CD4-positive, alpha-beta T cell treated with Interleukin-21 for 1 hour (primary cell): ENCODE data around the gene GALNT7.
"Not testable (repeated sequence)": the region's sequence is repeated elsewhere in the genome, so short reads cannot be mapped to it uniquely, and the experiment has no call there.

Source experiments
- DNase-seq: peaks from one replicate; pipeline ENCODE4 v3.0.0-alpha.2; 2020

GALNT7 gene

DNA sequence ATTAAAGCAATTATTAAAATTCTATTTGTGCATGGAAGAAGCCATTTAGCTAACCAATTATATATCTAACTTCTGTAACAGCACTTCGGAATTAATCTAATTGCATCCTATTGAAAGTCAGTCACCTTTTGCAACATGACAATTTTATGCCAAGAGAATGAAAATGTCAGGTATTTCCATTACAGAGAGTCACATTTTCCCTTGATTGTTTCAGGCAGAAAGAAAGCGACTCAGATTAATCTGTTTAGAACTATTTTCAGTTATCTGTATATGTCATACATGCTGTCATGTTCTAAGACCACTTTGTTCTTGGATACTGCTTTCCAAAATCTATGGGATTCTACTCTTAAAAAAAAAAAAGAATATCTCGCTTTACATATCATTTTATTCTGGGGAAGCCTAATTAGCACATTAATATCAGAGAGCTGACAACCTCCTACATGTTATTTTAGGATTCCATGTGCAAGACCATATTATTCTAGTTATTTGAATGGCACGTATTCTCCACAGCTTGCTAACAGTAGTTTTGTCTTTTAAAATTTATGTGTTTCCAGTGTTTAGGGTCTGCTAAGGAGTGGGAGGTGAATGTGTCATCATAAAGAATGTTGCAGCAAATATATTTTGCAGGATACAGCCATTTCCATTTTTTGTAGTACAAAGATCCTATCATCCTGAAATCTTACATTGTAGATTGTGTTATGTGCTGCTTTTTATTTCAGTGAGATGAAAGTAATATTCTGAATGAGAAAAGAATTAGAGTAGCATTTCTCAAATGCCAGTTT is 31.7 kb downstream of the GALNT7 start:
- DNase-seq, result no peak

DNA sequence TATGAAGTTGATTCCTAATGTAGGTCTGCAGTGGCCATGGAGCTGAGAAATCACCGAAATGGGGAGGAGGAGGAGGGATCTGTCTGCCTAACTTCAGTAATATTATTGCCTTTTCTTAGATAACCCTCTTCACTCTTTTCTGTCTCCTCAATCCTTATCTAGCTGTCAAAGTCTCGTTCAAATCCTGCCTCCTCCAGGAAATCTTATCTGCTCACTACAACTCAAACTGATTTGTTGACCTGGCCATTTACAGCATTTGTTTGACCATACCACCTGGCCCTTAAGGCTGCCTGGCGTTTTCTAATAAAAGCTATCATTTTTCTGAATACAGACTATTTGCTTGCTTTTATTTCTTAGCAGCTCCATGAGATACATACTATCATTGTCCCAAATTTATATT is 33.8 kb downstream of the GALNT7 start:
- no peak for DNase-seq

DNA sequence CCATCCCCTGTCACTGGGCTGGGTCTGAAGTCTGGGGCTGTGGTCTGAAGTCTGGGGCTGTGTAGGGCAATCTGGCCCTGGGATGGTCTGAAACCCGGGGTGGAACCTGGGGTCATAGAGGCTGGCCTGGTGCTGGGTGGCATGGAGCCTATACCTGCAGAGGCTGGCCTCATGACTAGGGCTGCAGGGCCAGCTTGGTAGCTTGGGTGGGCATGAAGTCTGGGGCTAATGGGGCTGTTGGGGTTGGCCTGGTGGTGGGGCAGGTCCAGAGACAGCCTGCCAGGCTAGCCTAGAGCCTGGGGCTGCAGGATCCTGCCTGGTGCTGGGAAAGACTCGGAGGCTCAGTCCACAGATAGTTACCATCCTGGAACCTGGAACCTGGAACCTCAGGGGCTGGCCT is 37.0 kb downstream of the GALNT7 start:
- no peak for DNase-seq

DNA sequence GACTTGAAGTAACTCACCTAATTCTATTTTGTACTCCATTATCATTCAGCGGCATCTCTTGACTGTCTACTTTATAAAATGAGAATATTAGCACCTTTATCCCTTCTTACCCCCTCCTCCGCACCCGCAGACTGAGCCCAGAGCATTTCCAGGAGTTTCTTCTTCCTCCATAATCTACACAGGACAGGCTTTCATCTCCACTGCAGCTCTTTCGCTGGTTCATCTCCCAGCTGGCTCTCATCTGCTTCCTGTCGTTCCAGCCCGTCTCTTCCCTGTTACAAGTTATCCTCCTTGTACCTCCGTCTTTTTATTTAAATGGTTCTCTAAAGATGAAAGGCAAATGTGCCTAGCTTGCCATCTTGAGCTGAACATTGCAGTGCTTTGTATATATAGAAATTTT is 39.8 kb downstream of the GALNT7 start:
- no peak for DNase-seq

DNA sequence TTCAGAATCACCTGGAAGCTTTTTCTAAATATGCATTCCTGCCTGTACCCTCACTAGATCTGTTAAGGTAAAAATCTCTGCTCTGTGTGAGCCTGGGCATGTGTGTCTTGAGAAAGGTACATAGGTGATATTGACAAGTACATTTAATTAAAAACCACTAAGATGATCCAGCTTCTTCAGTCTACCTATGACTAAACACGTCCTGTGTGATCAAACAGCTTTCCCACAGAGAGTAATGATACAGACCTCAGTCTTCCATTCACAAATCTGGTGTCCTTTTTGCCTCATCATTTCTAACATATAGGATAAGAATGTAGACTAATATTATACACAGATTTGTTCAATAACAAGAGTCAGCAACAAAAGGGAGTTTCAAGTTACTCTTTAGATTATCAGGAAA is 42.6 kb downstream of the GALNT7 start:
- no peak for DNase-seq

DNA sequence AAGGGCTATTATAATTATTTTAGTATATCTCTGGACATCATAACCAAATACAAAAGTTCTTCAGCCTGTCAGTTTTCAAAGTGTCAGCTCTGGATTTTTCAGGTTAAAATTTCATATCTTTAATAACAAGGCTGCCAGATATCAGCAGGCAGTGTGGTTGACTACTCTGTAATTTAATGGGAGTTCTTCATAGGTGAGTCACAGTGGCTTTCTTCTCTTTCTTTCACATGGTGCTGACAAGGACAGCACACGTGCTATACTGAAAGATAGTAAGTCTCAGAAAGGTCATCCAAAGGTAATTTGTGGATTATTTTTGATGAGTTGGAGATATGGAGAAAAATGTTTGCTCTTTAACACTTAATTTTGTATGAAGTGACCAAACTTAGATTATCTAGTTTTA is 43.2 kb downstream of the GALNT7 start:
- no peak for DNase-seq

DNA sequence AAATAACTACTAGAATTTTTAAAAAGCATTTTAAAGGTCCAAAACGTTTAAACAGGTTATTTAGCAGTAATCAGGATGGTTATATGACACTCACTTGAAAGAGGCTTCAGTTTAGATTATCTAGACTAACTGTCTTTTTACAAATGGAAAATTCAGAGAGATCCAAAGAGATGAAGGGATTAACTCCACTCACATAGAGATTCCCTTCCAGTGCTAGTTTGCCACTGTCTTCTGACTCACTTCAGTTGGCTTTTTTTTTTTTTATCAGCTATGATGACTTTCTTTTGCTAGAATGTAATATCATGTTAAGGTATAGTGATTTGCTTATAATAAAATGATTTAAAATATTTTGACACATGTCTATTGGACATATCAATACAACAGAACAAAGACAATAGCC is 43.8 kb downstream of the GALNT7 start:
- no peak for DNase-seq

DNA sequence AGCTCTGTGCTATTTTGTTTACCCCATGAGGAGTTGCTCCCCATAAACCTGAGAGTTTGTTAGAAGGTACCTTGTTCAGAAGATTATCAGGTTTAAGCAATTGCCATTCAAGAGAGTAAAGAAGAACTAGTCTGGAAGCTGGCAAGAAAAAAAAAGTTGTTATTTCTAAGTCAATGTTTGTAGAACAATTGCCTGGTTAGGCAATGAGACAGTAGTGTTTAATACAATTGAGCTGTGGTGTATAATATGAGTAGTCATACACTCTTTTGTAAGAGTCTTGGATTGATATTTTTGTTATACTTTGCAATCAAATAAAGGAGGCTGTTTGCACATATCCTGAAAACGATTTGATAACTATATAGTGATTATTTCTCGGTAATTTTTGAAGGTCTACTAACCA is 44.7 kb downstream of the GALNT7 start:
- no peak for DNase-seq

DNA sequence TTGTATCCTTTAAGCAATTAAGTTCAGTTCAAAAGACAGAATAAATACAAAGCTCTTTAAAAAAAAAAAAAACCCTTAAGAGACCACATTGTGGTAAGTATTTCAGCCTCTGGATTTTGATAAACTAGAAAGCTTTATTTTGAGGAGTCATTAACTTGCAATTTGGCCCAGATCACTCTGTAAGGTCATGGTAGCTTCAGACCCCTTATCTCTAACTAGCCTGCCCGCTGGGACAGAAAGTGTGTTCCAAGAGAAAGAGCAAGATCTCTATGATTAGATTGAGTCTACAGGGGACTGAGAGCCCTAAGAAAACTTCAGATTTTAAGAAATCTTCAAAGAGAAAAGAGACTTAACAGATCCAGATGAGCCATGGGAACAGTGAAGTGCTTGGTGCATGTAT is 45.6 kb downstream of the GALNT7 start:
- no peak for DNase-seq

DNA sequence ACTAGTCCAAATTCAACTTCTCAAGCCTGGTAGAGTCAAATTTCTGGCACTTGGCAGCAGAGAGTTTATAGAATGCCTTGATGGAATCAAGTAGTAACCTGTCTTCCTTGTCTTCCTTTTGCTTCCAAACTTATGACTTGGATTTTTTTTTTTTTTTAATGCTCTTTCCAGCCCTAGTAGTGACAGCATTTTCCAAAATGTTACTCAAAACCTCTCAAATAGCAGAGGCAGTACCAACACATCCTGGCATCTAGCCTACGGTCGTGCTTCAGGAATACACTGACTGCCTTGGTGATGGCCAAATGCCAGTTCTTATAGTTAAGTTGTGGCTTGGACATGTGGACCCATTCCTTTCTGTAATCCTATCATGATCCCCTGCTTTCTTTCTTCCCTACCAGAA is 46.0 kb downstream of the GALNT7 start:
- DNase-seq, result no peak

DNA sequence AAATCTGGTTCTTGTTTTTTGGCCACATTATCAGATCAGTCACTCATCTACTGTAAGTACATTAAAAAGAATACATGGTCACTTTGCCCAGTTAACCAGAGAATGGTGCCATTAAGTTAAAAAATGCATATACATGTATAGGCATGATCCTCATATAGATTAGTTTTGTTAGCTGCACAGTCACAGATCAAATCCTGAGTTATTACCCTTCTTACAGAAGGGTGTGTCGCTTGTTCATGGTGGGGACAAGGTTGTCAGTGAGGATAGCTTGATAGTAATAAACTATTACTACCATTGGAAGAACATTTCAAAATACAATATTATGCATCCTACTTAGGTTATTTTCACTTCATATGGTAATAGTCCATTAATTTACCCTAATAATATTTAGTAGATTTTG is 48.5 kb downstream of the GALNT7 start:
- no peak for DNase-seq

DNA sequence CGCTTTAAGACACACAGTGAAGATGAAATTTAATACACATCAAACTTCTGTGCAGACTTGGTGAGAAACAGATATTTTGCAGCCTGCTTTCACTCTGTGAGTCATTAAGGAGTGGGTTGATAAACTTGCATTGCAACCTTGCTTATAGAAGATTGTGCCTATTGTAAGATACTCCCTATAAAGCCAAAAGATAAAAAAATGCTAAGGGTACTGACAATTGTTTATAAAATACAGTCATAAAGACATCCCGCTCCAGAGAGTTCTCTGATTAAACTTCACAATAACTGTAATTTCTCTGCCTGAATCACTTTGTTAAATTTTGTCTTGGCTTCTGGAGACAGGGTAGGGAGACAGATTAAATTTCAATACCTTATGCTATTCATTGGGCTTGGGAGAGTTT is 49.1 kb downstream of the GALNT7 start:
- no peak for DNase-seq

DNA sequence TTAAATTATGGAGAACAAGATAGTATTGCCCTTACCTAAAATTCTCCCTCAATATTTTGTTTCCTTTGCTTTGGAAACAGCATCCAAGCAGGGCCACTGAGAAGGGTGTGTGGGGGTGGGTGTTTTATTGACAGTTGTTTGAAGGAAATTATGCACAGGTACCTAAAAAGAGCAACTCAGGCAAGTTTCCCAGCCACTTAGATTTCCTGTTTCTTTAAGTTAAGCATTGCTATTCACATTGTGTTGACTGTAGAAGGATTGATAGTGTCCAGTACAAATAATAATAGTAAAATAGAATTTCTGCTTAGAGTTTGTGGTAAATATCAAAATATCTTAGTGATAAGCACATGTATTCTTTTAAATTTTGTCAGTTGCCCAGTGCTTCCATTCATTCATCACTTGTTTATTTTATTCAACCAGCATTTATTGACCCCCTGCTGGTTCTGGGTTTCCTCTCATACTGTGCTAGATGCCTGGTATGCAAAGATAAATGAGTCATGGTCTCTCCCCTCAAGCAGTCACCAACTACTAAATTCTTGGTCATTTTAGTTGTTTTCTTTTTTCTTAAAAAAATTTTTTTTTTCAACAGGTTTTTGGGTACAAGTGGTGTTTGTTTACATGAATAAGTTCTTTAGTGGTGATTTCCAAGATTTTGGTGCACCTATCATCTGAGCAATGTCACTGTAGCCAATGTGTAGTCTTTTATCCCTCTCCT is 50.0 kb downstream of the GALNT7 start:
- DNase-seq, result no peak

DNA sequence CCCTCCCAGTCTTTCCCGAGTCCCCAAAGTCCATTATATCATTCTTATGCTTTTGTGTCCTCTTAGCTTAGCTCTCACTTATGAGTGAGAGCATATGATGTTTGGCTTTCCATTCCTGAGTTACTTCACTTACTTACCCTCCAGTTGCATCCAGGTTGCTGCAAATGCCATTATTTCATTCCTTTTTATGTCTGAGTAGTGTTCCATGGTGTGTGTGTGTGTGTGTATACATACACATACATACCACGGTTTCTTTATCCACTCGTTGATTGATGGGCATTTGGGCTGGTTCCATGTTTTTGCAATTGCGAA is 50.5 kb downstream of the GALNT7 start:
- DNase-seq, result not testable (repeated sequence)

DNA sequence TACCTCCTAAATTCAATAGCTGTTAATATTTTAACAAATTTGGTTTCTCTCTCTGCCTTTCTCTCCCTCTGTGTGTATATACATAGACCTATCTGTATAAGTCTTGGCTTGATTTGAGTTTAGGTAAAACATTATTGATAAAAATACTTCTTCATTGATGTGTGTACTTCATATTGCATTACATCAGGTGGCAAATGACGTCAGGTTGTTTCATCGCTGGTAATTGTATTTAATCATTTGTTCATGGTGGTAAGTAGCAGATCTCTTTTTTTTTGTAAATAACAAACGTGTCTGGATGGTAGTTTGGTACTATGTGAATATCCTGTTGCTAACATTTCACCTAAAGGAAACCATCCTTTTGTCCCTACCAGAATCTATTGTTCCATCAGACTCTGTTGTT is 55.1 kb downstream of the GALNT7 start:
- no peak for DNase-seq

DNA sequence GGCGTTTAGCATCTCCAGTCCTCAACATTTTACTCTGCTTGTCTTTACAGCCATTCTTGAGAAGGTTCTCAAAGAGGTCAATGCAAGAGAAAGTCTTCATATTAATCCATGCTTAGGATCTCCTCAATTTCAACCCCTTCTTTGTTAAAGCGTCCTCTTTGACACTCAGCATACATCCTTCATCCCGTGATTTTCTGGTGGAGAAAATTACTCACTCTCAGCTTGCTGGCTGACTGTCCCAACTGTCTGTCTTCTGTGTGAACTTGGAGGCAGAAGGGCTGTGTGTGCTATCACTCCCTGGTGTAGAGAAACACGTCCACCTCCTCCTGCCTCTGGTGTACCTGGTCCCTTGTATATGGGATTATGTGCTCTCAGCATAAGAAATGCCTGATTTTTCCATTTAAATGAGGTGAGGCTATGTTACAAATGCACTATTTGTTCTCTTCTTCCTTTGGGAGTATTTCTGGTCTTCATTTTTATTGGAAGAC is 57.8 kb downstream of the GALNT7 start:
- DNase-seq, result no peak

DNA sequence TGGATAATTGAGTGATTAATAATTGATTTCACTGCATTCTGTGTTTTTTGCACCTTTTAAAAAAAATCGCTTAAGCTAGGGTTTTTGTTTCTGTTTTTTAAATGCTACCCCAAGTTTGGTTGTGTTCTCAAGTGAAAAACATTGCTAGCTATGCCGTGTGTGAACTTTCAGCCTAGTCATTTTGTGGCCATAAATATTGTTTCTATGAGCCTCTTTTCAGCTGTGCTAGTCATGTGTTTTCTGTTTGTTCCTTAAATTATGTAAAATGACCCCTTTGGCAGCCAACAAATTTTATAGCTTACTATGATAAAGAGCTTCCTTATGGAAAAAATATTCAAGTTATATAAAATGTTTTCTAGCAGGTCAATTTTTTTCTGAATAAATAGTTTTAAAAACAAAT is 59.1 kb downstream of the GALNT7 start:
- DNase-seq, result no peak

DNA sequence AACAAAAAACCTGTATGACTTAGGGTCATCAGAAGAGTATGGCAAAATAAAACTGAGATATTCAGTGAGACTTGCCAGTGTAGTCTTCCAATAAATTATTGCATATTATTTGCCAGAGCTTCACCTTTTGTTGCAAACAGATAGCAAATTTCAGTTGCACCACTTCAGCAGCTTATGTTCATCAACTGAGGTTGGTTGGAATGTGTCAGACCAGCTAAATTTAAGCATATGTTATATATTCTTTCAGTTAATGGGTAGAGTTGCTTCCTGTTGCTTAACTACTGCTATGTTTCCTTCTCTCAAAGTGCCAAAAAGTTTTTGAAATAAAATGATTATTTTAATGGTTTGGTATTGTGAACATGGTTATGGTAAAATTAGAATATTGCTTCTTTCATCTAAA is 61.5 kb downstream of the GALNT7 start:
- DNase-seq, result no peak

DNA sequence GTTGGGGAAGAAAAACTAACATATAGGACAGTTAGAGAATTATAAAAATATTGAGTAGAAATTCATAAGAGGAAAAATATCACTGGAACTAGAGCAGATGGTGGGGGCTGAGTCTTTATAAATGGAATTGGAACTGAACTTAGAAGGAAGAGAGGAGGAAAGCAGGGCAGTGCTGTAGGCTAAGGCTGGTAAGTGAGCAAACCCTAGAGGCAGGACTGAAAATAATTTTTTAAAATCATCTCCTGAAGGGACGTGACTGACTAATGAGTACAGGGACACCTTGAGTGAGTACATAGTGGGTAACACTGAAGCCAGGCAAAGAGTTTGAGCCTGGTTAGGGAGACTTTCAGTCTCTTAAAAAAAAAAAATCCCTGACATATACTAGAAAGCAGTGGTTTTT is 63.3 kb downstream of the GALNT7 start:
- no peak for DNase-seq

DNA sequence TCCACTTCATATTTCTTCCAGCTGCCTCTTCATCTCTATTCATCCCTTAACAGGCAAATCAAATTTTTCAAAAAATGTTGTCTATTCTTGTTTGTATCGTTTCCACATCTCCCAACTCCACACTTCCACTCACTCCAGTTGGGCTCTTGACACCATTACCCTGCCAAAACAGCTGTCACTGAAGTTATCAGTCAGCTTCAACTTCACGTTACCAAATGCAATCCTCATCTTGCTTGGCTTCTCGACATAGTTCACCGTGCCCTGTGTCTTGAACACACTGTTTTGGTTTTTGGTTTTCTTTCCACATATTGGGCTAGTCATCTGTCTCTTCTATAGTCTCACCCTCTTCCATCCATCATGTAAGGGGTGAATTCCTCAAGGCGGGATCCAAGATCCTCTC is 65.2 kb downstream of the GALNT7 start:
- DNase-seq, result no peak

DNA sequence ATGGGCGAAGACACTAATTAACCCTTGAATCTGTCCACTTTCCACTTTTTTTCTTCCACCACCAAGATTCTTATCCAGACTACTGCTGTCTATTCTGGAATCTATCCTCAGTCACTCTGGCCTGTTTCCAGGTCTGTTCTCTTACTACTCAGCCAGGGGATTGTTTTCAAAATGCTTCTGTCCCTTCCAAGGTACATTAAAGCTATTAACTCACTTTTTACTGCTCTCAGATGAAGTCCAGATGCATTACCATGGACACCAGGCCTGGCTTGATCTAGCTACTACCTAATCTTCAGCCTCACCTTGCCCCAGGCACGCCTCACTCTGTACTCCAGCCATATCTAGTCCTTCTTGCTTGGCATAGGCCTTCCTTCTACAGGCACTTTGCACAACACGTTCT is 66.4 kb downstream of the GALNT7 start:
- DNase-seq, result no peak

DNA sequence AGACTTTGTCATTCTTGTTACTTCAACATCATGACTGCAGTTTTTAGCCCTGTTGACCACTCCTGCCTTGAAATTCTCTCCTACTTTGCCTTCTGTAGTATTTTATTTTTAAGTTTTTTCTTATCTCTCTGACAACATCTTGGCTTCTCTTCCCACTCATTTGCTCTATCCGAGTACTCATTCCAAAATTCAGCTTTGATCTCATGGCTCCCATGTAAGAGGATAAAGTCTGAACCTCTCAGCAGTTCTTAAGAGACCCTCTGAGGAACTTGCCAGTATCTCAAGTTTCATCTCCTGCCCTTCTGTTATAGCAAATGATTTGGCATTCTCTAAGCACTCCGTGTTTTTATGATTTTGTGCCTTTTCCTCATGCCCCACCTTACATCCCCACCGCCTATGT is 67.7 kb downstream of the GALNT7 start:
- no peak for DNase-seq

DNA sequence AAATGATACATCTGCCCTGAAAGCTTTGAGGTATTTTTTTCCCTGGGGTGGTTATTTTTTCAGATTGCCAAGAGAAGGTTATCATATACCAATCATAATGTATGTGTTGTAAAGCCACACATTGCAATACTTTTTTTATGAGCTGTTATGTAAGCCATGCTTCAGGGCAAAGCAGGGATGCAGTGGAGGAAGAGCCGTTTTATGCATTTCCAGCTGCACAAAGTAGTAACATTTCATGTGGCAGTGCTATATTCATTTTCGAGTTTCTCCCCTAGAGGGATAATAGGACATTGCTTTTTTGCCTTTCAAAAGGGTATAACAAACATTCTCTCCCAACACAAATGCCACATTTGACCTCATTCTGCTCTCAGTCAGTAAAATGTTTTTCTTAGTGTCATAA is 68.5 kb downstream of the GALNT7 start:
- no peak for DNase-seq

DNA sequence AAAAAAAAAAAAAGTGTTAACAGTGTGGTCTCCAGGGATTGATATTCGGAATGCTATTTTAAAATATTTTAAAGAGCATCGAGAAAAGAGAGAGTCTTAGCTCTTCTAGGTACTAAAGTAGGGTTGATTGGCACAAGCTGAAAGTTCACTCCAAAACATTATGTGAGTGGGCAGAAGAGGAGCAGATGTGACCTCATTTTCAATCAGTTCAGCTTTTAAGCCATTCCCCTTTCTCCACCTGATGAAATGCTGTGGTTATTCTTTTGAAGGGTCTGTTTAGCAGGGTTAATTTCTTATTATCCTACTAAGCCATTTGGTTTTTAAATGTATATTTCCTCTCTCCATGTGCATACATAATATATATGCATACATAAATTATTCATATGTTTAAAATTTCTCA is 69.2 kb downstream of the GALNT7 start:
- DNase-seq, result no peak

DNA sequence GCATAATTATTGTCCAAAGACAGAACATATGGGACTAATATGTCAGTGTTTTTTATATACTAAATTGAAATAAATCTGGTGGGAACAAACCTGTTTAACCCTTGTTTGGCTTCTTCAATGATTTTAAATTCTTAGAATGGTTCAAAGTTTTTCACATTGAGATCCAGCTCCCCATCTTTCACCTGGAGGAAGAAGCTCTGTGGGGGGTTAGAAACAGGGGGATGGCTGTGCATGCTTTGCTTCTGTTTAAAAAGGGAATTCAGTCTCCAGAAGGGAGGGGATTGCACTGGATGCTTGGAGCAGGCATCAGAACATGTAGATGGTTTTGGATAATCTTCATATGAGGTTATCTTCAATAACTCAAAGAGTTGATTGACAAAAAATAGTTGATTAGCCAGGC is 72.1 kb downstream of the GALNT7 start:
- DNase-seq, result no peak
